ENCODE results near the gene SMURF1.

DNA sequence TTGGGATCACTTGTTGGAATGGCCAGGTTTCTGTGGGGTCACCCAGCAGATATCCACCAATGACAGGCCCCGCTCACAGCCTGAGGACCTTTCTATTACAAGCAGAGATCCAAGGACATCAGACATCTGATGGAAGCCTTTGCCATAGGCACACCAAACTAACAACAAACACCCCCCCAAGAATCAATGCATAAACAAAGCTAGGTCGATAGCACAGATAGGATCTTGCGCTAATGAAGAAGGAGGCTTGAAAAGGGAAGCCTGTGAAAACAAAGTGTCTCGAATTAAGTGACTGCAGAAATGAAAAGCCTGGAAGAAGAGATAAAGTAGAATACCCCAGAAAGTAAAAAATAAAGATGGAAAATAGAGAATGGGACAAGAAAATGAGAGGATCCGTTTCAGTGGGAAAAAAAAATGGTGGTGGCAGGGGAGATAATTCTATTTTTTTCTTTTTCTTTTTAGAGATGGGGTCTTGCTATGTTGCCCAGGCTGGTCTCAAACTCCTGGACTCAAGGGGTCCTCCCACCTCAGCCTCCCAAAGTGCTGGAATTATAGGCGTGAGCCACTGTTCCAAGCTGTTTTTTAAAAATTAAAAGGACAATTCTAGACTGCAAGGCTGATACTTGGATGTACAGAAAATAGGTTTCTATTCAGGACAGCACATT, 26.3 kb upstream of the SMURF1 start:
- TF ChIP-seq, protein P1, sequence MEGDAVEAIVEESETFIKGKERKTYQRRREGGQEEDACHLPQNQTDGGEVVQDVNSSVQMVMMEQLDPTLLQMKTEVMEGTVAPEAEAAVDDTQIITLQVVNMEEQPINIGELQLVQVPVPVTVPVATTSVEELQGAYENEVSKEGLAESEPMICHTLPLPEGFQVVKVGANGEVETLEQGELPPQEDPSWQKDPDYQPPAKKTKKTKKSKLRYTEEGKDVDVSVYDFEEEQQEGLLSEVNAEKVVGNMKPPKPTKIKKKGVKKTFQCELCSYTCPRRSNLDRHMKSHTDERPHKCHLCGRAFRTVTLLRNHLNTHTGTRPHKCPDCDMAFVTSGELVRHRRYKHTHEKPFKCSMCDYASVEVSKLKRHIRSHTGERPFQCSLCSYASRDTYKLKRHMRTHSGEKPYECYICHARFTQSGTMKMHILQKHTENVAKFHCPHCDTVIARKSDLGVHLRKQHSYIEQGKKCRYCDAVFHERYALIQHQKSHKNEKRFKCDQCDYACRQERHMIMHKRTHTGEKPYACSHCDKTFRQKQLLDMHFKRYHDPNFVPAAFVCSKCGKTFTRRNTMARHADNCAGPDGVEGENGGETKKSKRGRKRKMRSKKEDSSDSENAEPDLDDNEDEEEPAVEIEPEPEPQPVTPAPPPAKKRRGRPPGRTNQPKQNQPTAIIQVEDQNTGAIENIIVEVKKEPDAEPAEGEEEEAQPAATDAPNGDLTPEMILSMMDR (conservative IDR thresholded peaks at IDR 0.05 in 1 of 2, IDR thresholded peaks at IDR 0.05 in 1 of 2; ENCODE audit: extremely low read depth in 1 of 2, insufficient read depth in 1 of 2, low read depth in 1 of 2, low read length in 2 of 2): no peak
- TF ChIP-seq EZH2 (IDR thresholded peaks at IDR 0.05; ENCODE audit: borderline replicate concordance, low read length): no peak

Measured in mammary epithelial cell (primary cell).